ENCODE results near the gene CTDSP1.

DNA sequence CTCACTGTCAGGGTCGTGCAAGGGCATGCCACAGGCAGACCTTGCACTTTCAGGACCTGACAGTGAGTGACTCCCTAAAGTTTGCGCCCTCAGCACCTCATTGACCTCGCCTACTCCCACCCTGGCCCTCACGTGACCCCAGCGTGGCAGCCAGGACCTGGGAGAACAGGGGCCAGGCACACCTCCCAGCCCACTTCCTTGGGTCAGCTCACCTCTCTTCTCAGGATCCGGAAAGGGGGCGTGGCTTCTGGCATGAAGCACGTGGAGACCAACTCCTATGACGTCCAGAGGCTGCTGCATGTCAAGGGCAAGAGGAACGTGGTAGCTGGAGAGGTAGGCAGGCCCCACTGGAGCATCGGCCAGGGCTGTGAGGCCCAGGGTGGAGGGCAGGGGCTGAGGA is 28.1 kb downstream of the CTDSP1 start:
- TF ChIP-seq, protein P1, sequence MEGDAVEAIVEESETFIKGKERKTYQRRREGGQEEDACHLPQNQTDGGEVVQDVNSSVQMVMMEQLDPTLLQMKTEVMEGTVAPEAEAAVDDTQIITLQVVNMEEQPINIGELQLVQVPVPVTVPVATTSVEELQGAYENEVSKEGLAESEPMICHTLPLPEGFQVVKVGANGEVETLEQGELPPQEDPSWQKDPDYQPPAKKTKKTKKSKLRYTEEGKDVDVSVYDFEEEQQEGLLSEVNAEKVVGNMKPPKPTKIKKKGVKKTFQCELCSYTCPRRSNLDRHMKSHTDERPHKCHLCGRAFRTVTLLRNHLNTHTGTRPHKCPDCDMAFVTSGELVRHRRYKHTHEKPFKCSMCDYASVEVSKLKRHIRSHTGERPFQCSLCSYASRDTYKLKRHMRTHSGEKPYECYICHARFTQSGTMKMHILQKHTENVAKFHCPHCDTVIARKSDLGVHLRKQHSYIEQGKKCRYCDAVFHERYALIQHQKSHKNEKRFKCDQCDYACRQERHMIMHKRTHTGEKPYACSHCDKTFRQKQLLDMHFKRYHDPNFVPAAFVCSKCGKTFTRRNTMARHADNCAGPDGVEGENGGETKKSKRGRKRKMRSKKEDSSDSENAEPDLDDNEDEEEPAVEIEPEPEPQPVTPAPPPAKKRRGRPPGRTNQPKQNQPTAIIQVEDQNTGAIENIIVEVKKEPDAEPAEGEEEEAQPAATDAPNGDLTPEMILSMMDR (IDR thresholded peaks at IDR 0.05), result no peak
- TF ChIP-seq POLR2A (IDR thresholded peaks at IDR 0.05), result no peak

All from body of pancreas (tissue), 4 donors.